H1 (cell line): ENCODE data around the gene GRAMD1B. TPM values are rescaled to one million over a fixed set of nuclear protein-coding genes. Genes with fewer than 3 reads are reported as not detected.

Source experiments
- HDAC2 ChIP-seq, 2 experiments: fragments of 300-600 bp in 1 of 2; sonication (generic) in 1 of 2; IDR thresholded peaks; 2 replicates each; pipeline ENCODE4 v1.6.1; 2011 to 2012; ENCODE audit warnings: low read depth in 2 of 2, low read length in 2 of 2, mild to moderate bottlenecking in 2 of 2, moderate library complexity in 2 of 2, borderline replicate concordance in 1 of 2, inconsistent platforms in 1 of 2
- RXRA ChIP-seq: IDR thresholded peaks from 2 replicates; pipeline ENCODE4 v1.6.1; 2011; ENCODE audit warnings: low read depth, mild to moderate bottlenecking, low read length, moderate library complexity; ENCODE audit not compliant: insufficient read depth
- polyA plus RNA-seq, 7 experiments: library from polyadenylated mRNA; depleted of rRNA in 3 of 7; stranded (reverse) in 5 of 7; unstranded in 2 of 7; fragments of >200 nt in 5 of 7; fragments of 200-250 nt in 2 of 7; gene quantifications; 1 replicate in 5 of 7; 2 replicates in 1 of 7; 4 replicates in 1 of 7; pipeline versions ENCODE4 v1.2.1 to v1.2.3, GENCODE V29; 2011 to 2013; ENCODE audit warnings: missing spikeins in 2 of 7, mixed read lengths in 2 of 7
- total RNA-seq: library from RNA; stranded (reverse); fragmentation: NEBNext Ultra II Directional; extraction: Animal tissue kit (Norgen Biotek cat#: 25700); gene quantifications from 2 replicates; pipeline ENCODE4 v1.2.1, GENCODE V29; 2021

GRAMD1B gene
- total and polyA plus RNA-seq, 2 of the 8 experiments (the other 6 are each of a cell fraction or from before 2014, with no cell fraction given) = 10.1 to 21.2 TPM

- no peak for TF ChIP-seq RXRA
- TF ChIP-seq HDAC2 (IDR thresholded peaks at IDR 0.05; ENCODE audit: borderline replicate concordance in 1 of 2, low read depth in 2 of 2, low read length in 2 of 2) = no peak
Measured at GRCh38 chr11:123640029-123640428, 210.0 kb downstream of the GRAMD1B start (continued).
